ENCODE results near the gene COMT. TPM values are rescaled to one million over a fixed set of nuclear protein-coding genes. Genes with fewer than 3 reads are reported as not detected.
A peak's percentile ranks its signal among the peaks of the same experiment; 100 is the strongest.

The COMT gene
- total and polyA plus RNA-seq, 2 donors = 52.7 to 198 TPM

- WGBS = 84% methylated on average over 11 of the region's 11 CpGs
- no peak overlapping the region for H3K27ac ChIP-seq (ENCODE audit: low read depth)
- no peak overlapping the region for H3K4me3 ChIP-seq (ENCODE audit: low read depth, low read length)
- H3K4me1 ChIP-seq (ENCODE audit: insufficient read depth) = no peaks in the 10 kb centered on the region
- H3K36me3 ChIP-seq (ENCODE audit: insufficient read depth) = no peaks in the 10 kb centered on the region
- no peak for DNase-seq (ENCODE audit: extremely low spot score)
These were observed 66.8 kb downstream of the COMT start for GRCh38 chr22:20008221-20008995.

- Histone ChIP-seq H3K36me3 (ENCODE audit: insufficient read depth) (no peaks in the 10 kb centered on the region), H3K4me1 (ENCODE audit: insufficient read depth) (no peaks in the 10 kb centered on the region), H3K4me3 (ENCODE audit: low read depth, low read length) (no peak overlapping the region), H3K27ac (ENCODE audit: low read depth) (no peak overlapping the region)
- 92% methylated on average over 9 of the region's 9 CpGs for WGBS
- DNase-seq (ENCODE audit: extremely low spot score) = no peak
These were observed 67.5 kb downstream of the COMT start for GRCh38 chr22:20009018-20009491.

- DNase-seq (ENCODE audit: extremely low spot score) = no peak
- H3K4me1 ChIP-seq (ENCODE audit: insufficient read depth) = no peaks in the 10 kb centered on the region
- WGBS = 94% methylated on average over 8 of the region's 8 CpGs
- no peak overlapping the region for H3K27ac ChIP-seq (ENCODE audit: low read depth)
- H3K4me3 ChIP-seq (ENCODE audit: low read depth, low read length) = no peak overlapping the region
- no peaks in the 10 kb centered on the region for H3K36me3 ChIP-seq (ENCODE audit: insufficient read depth)
These were observed 68.2 kb downstream of the COMT start for GRCh38 chr22:20009582-20010306.

- Histone ChIP-seq H3K4me3 (ENCODE audit: low read depth, low read length) (no peak overlapping the region), H3K27ac (ENCODE audit: low read depth) (no peak overlapping the region), H3K4me1 (ENCODE audit: insufficient read depth) (no peaks in the 10 kb centered on the region), H3K36me3 (ENCODE audit: insufficient read depth) (no peaks in the 10 kb centered on the region)
- DNase-seq (ENCODE audit: extremely low spot score) = no peak
- WGBS = 86% methylated on average over 14 of the region's 14 CpGs
These were observed 68.9 kb downstream of the COMT start for GRCh38 chr22:20010307-20011122.

- no peaks in the 10 kb centered on the region for H3K4me1 ChIP-seq (ENCODE audit: insufficient read depth)
- WGBS = 78% methylated on average over 20 of the region's 20 CpGs
- H3K27ac ChIP-seq (ENCODE audit: low read depth) = no peak overlapping the region
- no peak for DNase-seq (ENCODE audit: extremely low spot score)
- H3K4me3 ChIP-seq (ENCODE audit: low read depth, low read length) = no peak overlapping the region
- H3K36me3 ChIP-seq (ENCODE audit: insufficient read depth) = no peaks in the 10 kb centered on the region
These were observed 69.8 kb downstream of the COMT start for GRCh38 chr22:20011123-20011992.

- no peak for DNase-seq (ENCODE audit: extremely low spot score)
- WGBS = 95% methylated on average over 7 of the region's 7 CpGs
- Histone ChIP-seq H3K4me3 (ENCODE audit: low read depth, low read length) (no peak overlapping the region), H3K27ac (ENCODE audit: low read depth) (no peak overlapping the region), H3K36me3 (ENCODE audit: insufficient read depth) (no peaks in the 10 kb centered on the region), H3K4me1 (ENCODE audit: insufficient read depth) (no peaks in the 10 kb centered on the region)
These were observed 70.6 kb downstream of the COMT start for GRCh38 chr22:20011993-20012740.

- Histone ChIP-seq H3K36me3 (ENCODE audit: insufficient read depth) (no peaks in the 10 kb centered on the region), H3K4me3 (ENCODE audit: low read depth, low read length) (no peak overlapping the region), H3K27ac (ENCODE audit: low read depth) (no peak overlapping the region), H3K4me1 (ENCODE audit: insufficient read depth) (no peaks in the 10 kb centered on the region)
- no peak for DNase-seq (ENCODE audit: extremely low spot score)
- 93% methylated on average over 10 of the region's 10 CpGs for WGBS
These were observed 71.3 kb downstream of the COMT start for GRCh38 chr22:20012741-20013331.

- 8% methylated on average over 11 of the region's 11 CpGs for WGBS
These were observed 71.9 kb downstream of the COMT start for GRCh38 chr22:20013382-20013871.

GRCh38 chr22:20014526-20015186 is 73.1 kb downstream of the COMT start:
- H3K36me3 ChIP-seq (ENCODE audit: insufficient read depth) = no peaks in the 10 kb centered on the region
- H3K4me1 ChIP-seq (ENCODE audit: insufficient read depth) = no peaks in the 10 kb centered on the region
- no peak overlapping the region for H3K4me3 ChIP-seq (ENCODE audit: low read depth, low read length)
- 79% methylated on average over 5 of the region's 5 CpGs for WGBS
- no peak overlapping the region for H3K27ac ChIP-seq (ENCODE audit: low read depth)
- DNase-seq (ENCODE audit: extremely low spot score) = no peak

More at GRCh38 chr22:20013382-20013871, 71.9 kb downstream of the COMT start:
- DNase-seq (ENCODE audit: extremely low spot score) = no peak
- Histone ChIP-seq H3K4me3 (ENCODE audit: low read depth, low read length) (no peak overlapping the region), H3K36me3 (ENCODE audit: insufficient read depth) (no peaks in the 10 kb centered on the region), H3K4me1 (ENCODE audit: insufficient read depth) (no peaks in the 10 kb centered on the region), H3K27ac (ENCODE audit: low read depth) (no peak overlapping the region)

- no peaks in the 10 kb centered on the region for H3K4me1 ChIP-seq (ENCODE audit: insufficient read depth)
- WGBS = 94% methylated on average over 10 of the region's 10 CpGs
These were observed 73.6 kb downstream of the COMT start for GRCh38 chr22:20015187-20015625.

GRCh38 chr22:20015971-20016733 is 74.6 kb downstream of the COMT start:
- WGBS = 2% methylated on average over 101 of the region's 101 CpGs
- Histone ChIP-seq H3K36me3 (ENCODE audit: insufficient read depth) (no peaks in the 10 kb centered on the region), H3K4me3 (ENCODE audit: low read depth, low read length) (peak overlapping the region; percentile 67), H3K27ac (ENCODE audit: low read depth) (no peak overlapping the region), H3K4me1 (ENCODE audit: insufficient read depth) (no peaks in the 10 kb centered on the region)
- DNase-seq (ENCODE audit: extremely low spot score) = no peak

More at GRCh38 chr22:20015187-20015625, 73.6 kb downstream of the COMT start:
- no peak overlapping the region for H3K4me3 ChIP-seq (ENCODE audit: low read depth, low read length)
- H3K27ac ChIP-seq (ENCODE audit: low read depth) = no peak overlapping the region
- H3K36me3 ChIP-seq (ENCODE audit: insufficient read depth) = no peaks in the 10 kb centered on the region
- DNase-seq (ENCODE audit: extremely low spot score) = no peak

Measured in urinary bladder (tissue), 4 donors.